ENCODE data around the gene EPSTI1.

DNA sequence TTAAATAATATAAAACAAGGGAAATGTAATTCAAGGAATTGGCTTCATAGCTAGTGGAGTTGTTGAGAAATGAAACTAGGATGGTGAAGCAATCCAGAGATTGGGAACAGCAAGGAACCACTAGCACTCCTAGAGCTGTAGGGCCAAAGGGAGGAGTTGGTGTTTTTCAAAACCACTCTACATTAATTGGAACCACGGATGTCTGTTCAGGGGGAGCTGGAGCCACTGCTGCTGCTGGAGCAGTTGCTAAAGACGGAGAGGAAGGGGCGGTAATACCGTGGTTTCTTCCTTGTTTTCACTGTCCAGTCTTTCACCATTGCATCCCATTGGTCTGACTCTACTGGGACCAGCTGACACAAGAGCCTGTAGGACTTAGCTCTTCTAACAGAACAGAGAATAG, 39.8 kb upstream of the EPSTI1 start:
- TF ChIP-seq, protein P1, sequence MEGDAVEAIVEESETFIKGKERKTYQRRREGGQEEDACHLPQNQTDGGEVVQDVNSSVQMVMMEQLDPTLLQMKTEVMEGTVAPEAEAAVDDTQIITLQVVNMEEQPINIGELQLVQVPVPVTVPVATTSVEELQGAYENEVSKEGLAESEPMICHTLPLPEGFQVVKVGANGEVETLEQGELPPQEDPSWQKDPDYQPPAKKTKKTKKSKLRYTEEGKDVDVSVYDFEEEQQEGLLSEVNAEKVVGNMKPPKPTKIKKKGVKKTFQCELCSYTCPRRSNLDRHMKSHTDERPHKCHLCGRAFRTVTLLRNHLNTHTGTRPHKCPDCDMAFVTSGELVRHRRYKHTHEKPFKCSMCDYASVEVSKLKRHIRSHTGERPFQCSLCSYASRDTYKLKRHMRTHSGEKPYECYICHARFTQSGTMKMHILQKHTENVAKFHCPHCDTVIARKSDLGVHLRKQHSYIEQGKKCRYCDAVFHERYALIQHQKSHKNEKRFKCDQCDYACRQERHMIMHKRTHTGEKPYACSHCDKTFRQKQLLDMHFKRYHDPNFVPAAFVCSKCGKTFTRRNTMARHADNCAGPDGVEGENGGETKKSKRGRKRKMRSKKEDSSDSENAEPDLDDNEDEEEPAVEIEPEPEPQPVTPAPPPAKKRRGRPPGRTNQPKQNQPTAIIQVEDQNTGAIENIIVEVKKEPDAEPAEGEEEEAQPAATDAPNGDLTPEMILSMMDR (IDR thresholded peaks at IDR 0.05; ENCODE audit: low read length) = no peak
- TF ChIP-seq EZH2 (IDR thresholded peaks at IDR 0.05; ENCODE audit: borderline replicate concordance, low read length) = no peak
